NCI-H526 treated with DMSO at 0.1 percent for 48 hours (cell line): ENCODE data around the gene STAB1.

Source experiments
- DNase-seq: peaks from one replicate; lab custom pipeline; 2025; lab: John Stamatoyannopoulos, UW

The STAB1 gene

DNA sequence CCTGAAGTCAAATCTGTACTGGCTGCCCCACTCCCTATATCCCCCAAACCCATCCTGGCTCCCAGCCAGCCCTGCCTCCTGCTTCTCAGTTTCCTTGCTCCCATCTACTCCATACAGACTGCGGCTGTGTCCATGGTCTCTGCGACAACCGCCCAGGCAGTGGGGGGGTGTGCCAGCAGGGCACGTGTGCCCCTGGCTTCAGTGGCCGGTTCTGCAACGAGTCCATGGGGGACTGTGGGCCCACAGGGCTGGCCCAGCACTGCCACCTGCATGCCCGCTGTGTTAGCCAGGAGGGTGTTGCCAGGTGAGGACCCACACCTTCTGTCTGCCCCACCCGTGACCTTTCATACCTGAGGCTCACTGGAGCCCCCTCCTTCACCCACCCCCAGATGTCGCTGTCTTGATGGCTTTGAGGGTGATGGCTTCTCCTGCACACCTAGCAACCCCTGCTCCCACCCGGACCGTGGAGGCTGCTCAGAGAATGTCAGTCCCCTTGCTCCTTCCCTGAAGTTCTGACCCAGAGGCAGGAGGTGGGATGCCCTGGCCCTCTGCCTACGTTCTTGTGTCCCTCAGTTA, 14.7 kb downstream of the STAB1 start:
- DNase-seq: no peak

DNA sequence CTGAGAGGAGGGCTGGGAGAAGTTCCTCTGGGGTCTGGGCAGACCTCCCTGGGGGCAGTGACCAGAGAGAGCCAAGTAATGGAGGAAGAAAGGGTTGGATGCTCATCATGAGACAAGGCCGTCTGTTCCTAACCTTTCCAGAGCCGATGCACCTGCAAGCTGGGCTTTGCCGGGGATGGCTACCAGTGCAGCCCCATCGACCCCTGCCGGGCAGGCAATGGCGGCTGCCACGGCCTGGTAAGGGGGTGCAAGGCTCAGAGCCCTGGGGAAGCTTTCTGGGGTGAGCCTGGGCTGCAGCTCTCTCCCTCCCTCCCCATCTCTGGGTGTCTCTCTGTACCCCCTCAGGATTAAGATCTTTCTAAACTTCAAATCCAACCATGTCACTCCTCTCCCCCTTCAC, 16.4 kb downstream of the STAB1 start:
- DNase-seq: no peak

DNA sequence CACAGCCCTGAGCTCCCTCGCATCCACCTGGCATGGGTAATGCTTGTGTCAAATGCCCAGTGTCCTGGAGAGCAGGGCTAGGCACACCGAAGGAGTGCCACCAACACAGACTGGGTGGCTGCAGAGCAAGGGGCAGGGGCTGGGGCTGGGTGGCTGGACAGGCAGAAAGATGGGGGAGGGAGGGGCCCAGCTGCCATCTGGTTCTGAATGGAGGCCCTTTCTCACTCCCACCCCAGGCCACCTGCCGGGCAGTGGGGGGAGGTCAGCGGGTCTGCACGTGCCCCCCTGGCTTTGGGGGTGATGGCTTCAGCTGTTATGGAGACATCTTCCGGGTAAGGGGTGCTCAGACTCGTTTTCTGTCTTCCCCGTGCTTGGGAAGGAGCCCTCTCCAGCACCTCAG, 17.0 kb downstream of the STAB1 start:
- DNase-seq: no peak

DNA sequence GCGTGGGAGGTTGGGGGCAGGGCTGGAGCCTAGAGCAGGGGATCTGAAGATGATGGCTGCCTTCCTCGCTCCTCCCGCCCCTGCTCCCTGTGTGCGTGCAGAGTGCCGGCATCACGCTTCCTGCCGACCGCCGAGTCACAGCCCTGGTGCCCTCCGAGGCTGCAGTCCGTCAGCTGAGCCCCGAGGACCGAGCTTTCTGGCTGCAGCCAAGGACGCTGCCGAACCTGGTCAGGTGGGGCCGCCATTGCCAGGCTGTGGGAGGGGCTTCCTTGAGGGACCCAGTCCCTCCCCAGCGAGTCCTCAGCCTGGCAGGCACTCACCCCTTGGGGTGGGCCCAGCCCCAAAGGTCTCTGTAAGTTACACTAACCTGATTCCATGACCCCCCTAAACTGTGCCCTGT, 17.6 kb downstream of the STAB1 start:
- no peak for DNase-seq

DNA sequence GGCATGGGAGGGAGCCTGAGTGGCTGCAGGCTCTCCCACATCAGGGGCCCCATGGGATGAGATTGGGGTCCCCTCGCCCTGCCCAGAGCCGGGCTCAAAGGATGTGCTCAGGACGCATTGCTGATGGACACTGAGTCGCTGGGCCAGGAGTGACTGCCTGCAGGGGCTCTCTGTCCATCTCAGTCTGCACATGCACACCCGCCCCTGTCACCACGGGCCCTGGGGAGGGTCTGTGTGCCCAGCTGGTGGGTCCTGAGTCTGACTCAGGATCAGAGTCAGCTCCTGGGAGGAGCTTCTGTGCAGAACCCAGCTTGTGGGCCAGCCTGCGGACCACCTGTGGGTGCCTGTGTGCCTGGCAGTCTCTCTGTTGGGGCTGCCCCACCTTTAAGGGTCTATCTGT, 18.1 kb downstream of the STAB1 start:
- no peak for DNase-seq

DNA sequence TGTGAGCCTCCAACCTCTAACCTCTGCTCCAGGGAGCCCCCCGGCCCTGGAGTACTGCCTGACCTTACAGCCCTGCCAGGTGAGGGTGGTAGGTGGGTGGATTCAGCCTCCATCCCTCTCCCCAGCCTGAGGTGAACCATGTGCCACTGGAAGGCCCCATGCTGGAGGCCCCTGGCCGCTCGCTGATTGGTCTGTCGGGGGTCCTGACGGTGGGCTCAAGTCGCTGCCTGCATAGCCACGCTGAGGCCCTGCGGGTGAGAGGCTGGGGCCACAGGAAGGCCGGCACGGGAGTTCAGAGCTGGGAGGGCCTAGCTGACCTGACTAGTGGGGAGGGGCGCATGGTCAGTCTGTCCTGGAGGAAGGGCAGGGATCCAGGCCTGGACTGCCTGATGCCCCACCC, 19.4 kb downstream of the STAB1 start:
- no peak for DNase-seq

DNA sequence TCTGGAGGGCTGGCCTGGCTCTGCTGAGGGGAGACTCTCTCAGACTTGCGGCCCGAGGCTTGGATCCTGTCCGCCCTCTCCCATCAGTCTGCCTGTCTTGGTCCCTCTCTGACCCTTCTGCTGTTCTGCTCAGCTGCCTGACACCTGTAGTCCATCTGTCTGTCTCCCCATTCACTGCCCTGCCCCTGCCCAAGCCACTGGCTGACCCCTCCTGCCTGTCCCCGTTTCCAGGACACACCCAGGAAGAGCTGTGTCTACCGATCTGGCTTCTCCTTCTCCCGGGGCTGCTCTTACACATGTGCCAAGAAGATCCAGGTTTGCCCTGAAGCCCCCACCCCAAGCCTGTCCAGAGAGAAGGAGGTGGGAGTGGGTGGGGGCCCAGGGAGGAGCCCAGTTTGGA, 20.1 kb downstream of the STAB1 start:
- no peak for DNase-seq

DNA sequence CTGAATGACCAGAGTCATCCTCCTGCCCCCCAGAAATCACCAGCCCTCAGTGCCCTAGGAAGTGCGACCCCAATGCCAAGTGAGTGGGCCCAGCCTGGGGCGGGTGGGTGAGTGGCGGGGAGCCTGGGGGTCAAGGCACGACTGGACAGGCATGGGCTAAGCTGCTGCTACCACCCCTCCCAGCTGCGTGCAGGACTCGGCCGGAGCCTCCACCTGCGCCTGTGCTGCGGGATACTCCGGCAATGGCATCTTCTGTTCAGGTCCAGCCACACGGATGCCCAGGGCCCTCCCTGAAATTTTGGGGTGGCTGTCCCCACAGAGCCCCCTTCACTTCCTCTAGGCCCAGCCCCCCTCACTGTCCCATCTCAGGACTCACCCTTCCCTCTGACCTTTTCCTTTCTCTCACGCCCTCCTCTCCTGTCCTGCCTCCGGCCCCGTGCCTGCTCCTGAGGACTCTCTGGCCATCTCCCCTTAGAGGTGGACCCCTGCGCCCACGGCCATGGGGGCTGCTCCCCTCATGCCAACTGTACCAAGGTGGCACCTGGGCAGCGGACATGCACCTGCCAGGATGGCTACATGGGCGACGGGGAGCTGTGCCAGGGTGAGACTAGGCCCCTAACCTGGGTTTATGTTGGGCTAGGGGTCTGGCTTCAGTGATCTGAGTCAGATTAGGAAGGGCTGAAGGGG, 21.5 kb downstream of the STAB1 start:
- no peak for DNase-seq

DNA sequence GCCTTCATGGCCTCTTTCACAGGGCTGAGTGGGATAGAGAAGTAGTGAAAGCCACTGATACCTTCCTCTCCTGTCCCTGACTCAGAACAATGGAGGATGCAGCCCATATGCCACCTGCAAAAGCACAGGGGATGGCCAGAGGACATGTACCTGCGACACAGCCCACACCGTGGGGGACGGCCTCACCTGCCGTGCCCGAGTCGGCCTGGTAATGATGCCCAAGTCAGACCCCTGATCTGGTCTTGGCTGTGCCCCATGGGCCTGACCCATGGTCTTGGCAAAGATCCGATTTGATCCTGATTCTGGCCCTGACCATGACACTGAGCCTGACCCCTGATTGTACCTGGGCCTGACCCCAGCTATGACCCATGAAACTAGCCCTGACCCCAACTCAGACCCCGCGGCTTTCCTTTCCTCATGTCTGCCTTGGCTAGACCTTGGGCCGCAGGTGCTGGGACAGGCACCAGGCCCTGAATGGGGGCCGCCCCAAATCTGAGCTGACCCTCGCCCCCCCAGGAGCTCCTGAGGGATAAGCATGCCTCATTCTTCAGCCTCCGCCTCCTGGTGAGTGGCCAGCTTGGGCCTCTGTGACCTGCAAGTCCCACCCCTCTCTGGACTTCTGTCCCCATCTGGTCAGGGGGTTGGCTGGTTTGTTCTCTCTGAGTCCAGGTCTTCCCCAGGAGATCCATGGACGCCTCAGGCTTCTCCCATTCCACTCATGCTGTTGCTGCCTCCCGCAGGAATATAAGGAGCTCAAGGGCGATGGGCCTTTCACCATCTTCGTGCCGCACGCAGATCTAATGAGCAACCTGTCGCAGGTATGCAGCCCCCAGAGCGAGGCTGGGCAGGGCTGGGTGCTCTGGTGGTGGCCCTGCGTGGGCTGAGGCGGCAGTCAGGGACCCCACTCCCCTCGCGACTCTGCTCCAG, 22.9 kb downstream of the STAB1 start:
- DNase-seq: no peak

DNA sequence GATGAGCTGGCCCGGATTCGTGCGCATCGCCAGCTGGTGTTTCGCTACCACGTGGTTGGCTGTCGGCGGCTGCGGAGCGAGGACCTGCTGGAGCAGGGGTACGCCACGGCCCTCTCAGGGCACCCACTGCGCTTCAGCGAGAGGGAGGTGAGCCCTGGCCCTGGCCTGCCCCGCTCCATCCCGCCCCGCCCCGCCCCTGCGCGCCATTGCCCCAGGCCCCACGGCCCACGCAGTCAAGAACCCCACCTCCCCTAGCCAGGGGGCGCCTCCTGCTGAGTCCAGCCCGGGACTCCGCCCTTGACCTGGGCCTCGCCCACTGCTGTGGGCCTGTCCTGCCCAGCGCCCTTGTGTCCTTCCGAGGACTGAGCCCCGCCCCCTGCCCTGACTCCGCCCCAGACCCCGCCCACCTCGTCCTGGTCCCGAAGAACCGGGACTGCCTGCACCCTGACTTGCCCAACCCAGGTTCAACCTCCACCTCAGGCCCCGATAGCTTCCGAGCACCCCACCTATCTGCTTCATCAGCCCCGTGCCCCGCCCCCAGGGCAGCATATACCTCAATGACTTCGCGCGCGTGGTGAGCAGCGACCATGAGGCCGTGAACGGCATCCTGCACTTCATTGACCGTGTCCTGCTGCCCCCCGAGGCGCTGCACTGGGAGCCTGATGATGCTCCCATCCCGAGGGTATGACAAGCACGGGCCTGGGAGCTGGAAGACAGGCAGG, 23.7 kb downstream of the STAB1 start:
- DNase-seq: no peak

DNA sequence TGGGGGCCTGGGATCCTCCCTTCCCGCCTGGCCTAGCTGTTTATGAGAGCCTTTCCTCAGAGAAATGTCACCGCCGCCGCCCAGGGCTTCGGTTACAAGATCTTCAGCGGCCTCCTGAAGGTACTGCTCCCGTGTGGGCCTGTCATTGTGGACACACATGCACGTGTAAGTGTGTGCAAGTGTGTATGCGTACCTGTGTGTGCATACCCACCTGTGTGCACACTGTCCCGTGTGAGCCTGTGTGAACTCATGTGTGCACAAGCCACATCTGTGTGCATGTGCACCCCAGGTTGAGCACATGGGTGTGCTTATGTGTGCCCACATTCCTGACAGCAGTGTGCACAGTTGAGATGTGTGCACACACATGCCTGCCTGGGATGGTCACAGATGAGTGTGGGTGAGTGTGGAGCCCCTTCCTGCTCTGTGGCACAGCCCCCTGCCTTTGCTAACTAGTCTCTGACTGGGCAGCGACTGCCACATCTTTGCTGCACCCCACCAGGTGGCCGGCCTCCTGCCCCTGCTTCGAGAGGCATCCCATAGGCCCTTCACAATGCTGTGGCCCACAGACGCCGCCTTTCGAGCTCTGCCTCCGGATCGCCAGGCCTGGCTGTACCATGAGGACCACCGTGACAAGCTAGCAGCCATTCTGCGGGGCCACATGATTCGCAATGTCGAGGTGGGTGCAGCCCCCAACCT, 24.5 kb downstream of the STAB1 start:
- no peak for DNase-seq

DNA sequence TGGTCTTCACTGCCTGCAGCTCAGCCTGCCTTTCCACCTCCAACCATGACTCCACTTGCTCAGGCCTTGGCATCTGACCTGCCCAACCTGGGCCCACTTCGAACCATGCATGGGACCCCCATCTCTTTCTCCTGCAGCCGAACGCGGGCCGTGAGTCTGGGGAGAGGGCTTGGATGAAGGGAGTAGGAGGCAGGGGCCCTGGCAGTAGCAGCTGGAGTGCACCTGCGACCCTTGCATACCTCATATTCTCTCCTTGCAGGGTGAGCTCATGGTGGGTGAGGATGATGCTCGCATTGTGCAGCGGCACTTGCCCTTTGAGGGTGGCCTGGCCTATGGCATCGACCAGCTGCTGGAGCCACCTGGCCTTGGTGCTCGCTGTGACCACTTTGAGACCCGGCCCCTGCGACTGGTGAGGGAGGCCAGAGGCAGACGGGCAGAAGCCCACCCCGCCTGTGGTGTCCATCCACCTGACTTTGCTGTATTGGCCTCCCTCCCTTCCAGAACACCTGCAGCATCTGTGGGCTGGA, 25.1 kb downstream of the STAB1 start:
- DNase-seq: no peak

DNA sequence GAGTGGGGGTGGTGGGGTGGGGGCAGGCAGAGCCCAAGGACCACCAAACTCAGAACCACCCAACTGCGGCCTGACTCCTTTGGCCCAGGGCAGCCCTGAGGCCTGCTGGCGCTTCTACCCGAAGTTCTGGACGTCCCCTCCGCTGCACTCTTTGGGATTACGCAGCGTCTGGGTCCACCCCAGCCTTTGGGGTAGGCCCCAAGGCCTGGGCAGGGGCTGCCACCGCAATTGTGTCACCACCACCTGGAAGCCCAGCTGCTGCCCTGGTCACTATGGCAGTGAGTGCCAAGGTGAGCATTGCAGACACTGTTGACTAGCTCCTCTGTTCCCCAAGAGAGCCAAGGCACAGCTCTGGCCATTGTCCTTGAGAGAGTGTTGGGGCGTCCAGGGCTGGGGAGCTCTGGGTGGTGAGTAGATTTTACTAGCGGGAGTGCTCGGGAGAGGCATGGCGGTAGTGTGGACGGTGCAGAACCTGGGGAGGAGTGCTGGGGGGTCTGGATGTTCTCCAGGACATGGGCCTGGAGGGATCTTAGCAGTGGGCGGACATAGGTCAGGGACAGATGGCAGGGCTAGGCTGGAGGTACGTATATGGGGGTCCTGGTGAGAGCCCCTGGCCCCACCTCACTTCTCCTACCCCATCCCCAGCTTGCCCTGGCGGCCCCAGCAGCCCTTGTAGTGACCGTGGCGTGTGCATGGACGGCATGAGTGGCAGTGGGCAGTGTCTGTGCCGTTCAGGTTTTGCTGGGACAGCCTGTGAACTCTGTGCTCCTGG, 25.8 kb downstream of the STAB1 start:
- DNase-seq: no peak

DNA sequence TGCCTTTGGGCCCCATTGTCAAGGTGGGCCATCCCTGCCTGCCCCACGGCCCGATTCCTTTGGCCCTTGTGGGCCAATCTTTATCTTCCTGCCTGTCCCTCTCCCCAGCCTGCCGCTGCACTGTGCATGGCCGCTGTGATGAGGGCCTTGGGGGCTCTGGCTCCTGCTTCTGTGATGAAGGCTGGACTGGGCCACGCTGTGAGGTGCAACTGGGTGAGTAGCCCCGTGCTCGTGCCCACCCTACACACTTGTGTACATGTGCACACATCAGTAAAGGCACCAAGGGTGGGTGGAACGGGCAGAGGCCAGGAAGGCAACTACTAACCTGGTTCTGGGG, 26.3 kb downstream of the STAB1 start:
- DNase-seq: no peak

DNA sequence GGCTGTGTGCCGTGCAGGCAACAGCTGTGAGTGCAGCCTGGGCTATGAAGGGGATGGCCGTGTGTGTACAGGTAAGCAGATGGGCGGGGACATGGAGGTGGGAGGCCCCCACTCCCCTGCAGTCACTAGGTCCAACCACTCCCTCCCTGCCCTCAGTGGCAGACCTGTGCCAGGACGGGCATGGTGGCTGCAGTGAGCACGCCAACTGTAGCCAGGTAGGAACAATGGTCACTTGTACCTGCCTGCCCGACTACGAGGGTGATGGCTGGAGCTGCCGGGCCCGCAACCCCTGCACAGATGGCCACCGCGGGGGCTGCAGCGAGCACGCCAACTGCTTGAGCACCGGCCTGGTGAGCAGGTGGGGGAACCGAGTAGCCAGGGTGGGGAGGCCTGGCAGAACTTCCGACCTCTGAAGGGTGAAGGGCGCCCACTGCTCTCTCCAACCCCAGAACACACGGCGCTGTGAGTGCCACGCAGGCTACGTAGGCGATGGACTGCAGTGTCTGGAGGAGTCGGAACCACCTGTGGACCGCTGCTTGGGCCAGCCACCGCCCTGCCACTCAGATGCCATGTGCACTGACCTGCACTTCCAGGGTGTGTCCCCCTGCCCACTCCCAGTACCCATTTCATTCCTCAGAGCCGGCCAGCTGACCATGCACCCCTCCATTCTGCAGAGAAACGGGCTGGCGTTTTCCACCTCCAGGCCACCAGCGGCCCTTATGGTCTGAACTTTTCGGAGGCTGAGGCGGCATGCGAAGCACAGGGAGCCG, 26.9 kb downstream of the STAB1 start:
- no peak for DNase-seq

DNA sequence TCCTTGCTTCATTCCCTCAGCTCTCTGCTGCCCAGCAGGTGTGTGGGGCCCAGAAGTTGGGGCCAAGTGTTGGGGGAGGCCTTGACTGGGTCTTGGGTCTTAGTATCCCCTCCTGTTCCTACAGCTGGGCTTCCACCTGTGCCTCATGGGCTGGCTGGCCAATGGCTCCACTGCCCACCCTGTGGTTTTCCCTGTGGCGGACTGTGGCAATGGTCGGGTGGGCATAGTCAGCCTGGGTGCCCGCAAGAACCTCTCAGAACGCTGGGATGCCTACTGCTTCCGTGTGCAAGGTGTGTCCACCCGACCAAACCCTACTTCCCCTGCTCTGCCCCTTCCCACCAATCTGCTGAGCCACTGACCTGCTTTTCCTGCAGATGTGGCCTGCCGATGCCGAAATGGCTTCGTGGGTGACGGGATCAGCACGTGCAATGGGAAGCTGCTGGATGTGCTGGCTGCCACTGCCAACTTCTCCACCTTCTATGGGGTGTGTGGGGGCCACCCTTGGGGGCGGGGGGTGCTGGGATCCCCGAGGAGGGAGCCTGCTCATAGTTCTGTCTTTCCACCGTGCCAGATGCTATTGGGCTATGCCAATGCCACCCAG, 27.6 kb downstream of the STAB1 start:
- no peak for DNase-seq

DNA sequence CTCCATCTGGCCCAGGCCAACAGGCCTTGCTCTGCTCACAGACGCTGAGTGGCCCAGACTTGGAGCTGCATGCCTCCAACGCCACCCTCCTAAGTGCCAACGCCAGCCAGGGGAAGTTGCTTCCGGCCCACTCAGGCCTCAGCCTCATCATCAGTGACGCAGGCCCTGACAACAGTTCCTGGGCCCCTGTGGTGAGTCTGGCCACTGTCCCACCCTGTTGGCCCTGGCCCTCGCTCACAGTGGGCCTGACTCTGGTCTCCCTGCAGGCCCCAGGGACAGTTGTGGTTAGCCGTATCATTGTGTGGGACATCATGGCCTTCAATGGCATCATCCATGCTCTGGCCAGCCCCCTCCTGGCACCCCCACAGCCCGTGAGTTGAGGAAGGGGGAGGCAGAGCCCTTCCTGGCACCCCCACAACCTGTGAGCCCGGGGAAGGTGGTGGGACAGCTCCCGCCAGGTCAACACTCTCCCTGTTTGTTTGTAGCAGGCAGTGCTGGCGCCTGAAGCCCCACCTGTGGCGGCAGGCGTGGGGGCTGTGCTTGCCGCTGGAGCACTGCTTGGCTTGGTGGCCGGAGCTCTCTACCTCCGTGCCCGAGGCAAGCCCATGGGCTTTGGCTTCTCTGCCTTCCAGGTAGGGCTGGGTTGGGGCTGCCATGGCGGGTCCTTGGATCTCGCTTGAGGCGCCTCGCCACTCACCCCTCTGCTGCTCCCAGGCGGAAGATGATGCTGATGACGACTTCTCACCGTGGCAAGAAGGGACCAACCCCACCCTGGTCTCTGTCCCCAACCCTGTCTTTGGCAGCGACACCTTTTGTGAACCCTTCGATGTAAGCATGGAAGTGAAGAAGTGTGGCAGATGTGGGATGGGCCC, 28.5 kb downstream of the STAB1 start:
- DNase-seq: no peak

DNA sequence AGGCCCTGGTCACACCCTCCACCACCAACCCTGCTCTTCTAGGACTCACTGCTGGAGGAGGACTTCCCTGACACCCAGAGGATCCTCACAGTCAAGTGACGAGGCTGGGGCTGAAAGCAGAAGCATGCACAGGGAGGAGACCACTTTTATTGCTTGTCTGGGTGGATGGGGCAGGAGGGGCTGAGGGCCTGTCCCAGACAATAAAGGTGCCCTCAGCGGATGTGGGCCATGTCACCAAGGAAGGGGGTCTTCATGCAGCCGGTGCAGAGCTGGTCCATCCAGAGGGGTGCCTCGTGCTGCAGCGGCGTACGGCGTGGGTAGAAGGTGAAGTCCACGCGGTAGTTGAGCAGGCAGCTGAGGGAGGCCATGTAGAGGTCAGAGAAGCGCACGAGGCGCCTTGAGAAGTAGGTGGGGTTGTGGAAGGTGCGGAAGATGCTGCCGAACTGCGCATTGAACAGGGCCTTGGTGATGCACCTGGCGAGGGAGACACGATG, 29.2 kb downstream of the STAB1 start:
- DNase-seq: no peak
